GM23248 (cell line): Measurements from ENCODE around the gene ARHGAP10. TPM values are rescaled to one million over a fixed set of nuclear protein-coding genes. Genes with fewer than 3 reads are reported as not detected.

Source experiments
- DNase-seq: peaks from one replicate; pipeline ENCODE4 v3.0.0-alpha.2; 2015
- H2AFZ ChIP-seq: fragments of 200-600 bp; sonication (generic); 2 replicates; pipeline ENCODE4 v1.6.1; 2016; ENCODE audit warnings: antibody characterized with exemption
- H3F3A ChIP-seq: fragments of 200-600 bp; sonication (generic); 2 replicates; pipeline ENCODE4 v1.6.1; 2016; ENCODE audit warnings: mild to moderate bottlenecking, antibody characterized with exemption, mixed run types; ENCODE audit not compliant: insufficient read depth
- H3K27ac ChIP-seq: fragments of 200-600 bp; sonication (generic); 2 replicates; pipeline ENCODE4 v1.5.1; 2016; ENCODE audit warnings: mild to moderate bottlenecking
- H3K27me3 ChIP-seq: fragments of 200-600 bp; sonication (generic); replicated peaks from 2 replicates; pipeline ENCODE4 v1.6.1; 2016; ENCODE audit warnings: mild to moderate bottlenecking; ENCODE audit not compliant: insufficient read depth
- H3K36me3 ChIP-seq: fragments of 200-600 bp; sonication (generic); 2 replicates; pipeline ENCODE4 v1.6.1; 2016; ENCODE audit warnings: low read depth, mild to moderate bottlenecking
- H3K4me1 ChIP-seq: fragments of 200-600 bp; sonication (generic); 2 replicates; pipeline ENCODE4 v1.6.1; 2016; ENCODE audit warnings: mild to moderate bottlenecking; ENCODE audit not compliant: insufficient read depth
- H3K4me2 ChIP-seq: fragments of 200-600 bp; sonication (generic); one replicate; pipeline ENCODE4 v1.6.1; 2016; ENCODE audit warnings: mild to moderate bottlenecking; ENCODE audit not compliant: unreplicated experiment
- H3K4me3 ChIP-seq: fragments of 200-600 bp; sonication (generic); 2 replicates; pipeline ENCODE4 v1.5.1; 2016; ENCODE audit warnings: mild to moderate bottlenecking
- H3K79me2 ChIP-seq: fragments of 200-600 bp; sonication (generic); 2 replicates; pipeline ENCODE4 v1.6.1; 2016; ENCODE audit warnings: mild to moderate bottlenecking; ENCODE audit not compliant: insufficient read depth
- H3K9ac ChIP-seq: fragments of 200-600 bp; sonication (generic); 2 replicates; pipeline ENCODE4 v1.6.1; 2016; ENCODE audit warnings: mild to moderate bottlenecking
- H3K9me2 ChIP-seq: fragments of 200-600 bp; sonication (generic); 2 replicates; pipeline ENCODE4 v1.6.1; 2016; ENCODE audit warnings: mixed run types, mild to moderate bottlenecking, moderate library complexity; ENCODE audit not compliant: insufficient read depth
- H3K9me3 ChIP-seq: fragments of 200-600 bp; sonication (generic); one replicate; pipeline ENCODE4 v1.6.1; 2017; ENCODE audit warnings: low read depth
- H4K20me1 ChIP-seq: fragments of 200-600 bp; sonication (generic); 2 replicates; pipeline ENCODE4 v1.6.0; 2016; ENCODE audit not compliant: insufficient read depth
- EZH2 ChIP-seq: fragments of 200-600 bp; sonication (generic); IDR thresholded peaks from 2 replicates; pipeline ENCODE4 v1.6.1; 2018; ENCODE audit warnings: antibody characterized with exemption, mild to moderate bottlenecking; ENCODE audit not compliant: insufficient read depth, poor library complexity, severe bottlenecking
- EZH2phosphoT487 ChIP-seq: fragments of 200-600 bp; sonication (generic); IDR thresholded peaks from 2 replicates; pipeline ENCODE4 v1.6.1; 2018; ENCODE audit warnings: antibody characterized with exemption, moderate library complexity, mild to moderate bottlenecking, low read depth; ENCODE audit not compliant: insufficient read depth
- WGBS, 2 experiments: methylation state at CpG; one replicate each; pipeline ENCODE4 v1.1.6; 2015 to 2017; ENCODE audit warnings: low lambda C conversion rate in 2 of 2, low coverage in 1 of 2; ENCODE audit errors: missing lambda C conversion rate in 2 of 2; 5-methylcytosine and 5-hydroxymethylcytosine counted together
- in situ Hi-C: fragments of 300-500 bp; cut with MboI; formaldehyde crosslinking; loops from 2 replicates; pipeline ENCODE4 v1.15.0; 2020
- polyA plus RNA-seq: library from polyadenylated mRNA; unstranded; fragments of >200 nt; fragmentation: Nextera tagmentation; extraction: Ambion mirVana; gene quantifications from 2 replicates; pipeline ENCODE4 v1.2.1, GENCODE V29; 2016
- total RNA-seq: library from RNA; depleted of rRNA; stranded (reverse); fragments of >200 nt; shearing (Covaris generic); gene quantifications from 2 replicates; pipeline ENCODE4 v1.2.3, GENCODE V29; 2014

ARHGAP10 gene
- total and polyA plus RNA-seq, 2 experiments from 2014 or later = 19.5 to 24.8 TPM

DNA sequence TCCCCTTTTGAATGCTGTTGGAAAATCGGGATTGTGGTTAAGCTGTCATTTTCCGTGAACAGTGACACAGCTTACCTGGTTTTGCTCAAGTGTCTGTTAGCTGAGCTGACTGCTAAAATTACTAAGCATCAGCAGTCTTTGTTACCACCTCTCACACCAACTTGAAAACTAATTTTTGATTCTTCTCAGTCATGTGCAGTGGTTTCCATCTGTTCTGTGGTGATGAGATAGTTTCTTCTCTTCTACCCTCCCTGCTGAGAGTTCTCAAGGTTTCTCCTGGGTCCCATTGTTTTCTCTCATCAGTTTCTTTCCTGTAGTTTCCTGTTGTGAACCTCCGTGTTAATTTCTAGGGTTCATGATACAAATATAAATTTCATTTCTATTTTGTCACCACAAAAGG, 225.6 kb downstream of the ARHGAP10 start:
- H3K4me2 ChIP-seq = no peak overlapping the region
- H3K9ac ChIP-seq = no peak overlapping the region
- DNase-seq = no peak
- H3K9me2 ChIP-seq = no peaks in the 10 kb centered on the region
- H3K27ac ChIP-seq = no peak overlapping the region
- peaks cover 24% of the 10 kb centered on the region; the same call in 1 of the 2 replicates for H3K36me3 ChIP-seq
- no peaks in the 10 kb centered on the region for H3K9me3 ChIP-seq
- H2AFZ ChIP-seq = no peak overlapping the region
- H3K4me3 ChIP-seq = no peak overlapping the region
- 96 to 99% methylated on average over 3 of the region's 3 CpGs for WGBS, 2 experiments
- no peaks in the 10 kb centered on the region for H3F3A ChIP-seq
- no peaks in the 10 kb centered on the region for H3K4me1 ChIP-seq
- no peaks in the 10 kb centered on the region for H4K20me1 ChIP-seq
- no peaks in the 10 kb centered on the region for H3K79me2 ChIP-seq
- TF ChIP-seq EZH2 (no peak), EZH2phosphoT487 (no peak)
- in situ Hi-C loops = no loop called here
- no peaks in the 10 kb centered on the region for H3K27me3 ChIP-seq

DNA sequence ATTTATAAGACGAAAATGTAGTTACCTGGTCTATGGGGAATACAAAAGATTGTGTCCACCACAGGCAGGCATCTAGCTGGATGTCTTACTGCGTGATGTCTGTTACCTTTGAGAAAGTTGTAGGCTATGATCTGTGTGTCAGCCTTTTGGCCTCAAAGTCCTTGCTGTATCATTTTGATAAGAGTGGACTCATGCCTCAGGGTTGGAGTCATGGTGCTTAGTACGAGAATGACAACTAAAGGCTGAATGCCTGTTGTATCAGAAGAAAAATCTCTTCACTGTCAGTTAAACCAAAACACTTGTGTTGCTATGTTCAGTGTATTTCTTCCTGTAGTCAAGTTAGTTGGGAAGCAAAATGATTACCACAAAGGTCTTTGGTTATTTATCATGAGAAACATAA, 226.2 kb downstream of the ARHGAP10 start:
- no peak overlapping the region for H3K4me3 ChIP-seq
- 88 to 93% methylated on average over 3 of the region's 3 CpGs for whole genome bisulfite sequencing, 2 experiments
- no peak overlapping the region for H2AFZ ChIP-seq
- H3K9me3 ChIP-seq = no peaks in the 10 kb centered on the region
- no peaks in the 10 kb centered on the region for H3K27me3 ChIP-seq
- H3K9ac ChIP-seq = no peak overlapping the region
- no peaks in the 10 kb centered on the region for H3K79me2 ChIP-seq
- H3K36me3 ChIP-seq = peaks cover 21% of the 10 kb centered on the region; the same call in 1 of the 2 replicates
- no peaks in the 10 kb centered on the region for H3K9me2 ChIP-seq
- DNase-seq = no peak
- H3K4me2 ChIP-seq = no peak overlapping the region
- H3K4me1 ChIP-seq = no peaks in the 10 kb centered on the region
- no peak overlapping the region for H3K27ac ChIP-seq
- H3F3A ChIP-seq = no peaks in the 10 kb centered on the region
- no peak for TF ChIP-seq EZH2
- TF ChIP-seq EZH2phosphoT487 = no peak
- in situ Hi-C loops = no loop called here
- H4K20me1 ChIP-seq = no peaks in the 10 kb centered on the region

DNA sequence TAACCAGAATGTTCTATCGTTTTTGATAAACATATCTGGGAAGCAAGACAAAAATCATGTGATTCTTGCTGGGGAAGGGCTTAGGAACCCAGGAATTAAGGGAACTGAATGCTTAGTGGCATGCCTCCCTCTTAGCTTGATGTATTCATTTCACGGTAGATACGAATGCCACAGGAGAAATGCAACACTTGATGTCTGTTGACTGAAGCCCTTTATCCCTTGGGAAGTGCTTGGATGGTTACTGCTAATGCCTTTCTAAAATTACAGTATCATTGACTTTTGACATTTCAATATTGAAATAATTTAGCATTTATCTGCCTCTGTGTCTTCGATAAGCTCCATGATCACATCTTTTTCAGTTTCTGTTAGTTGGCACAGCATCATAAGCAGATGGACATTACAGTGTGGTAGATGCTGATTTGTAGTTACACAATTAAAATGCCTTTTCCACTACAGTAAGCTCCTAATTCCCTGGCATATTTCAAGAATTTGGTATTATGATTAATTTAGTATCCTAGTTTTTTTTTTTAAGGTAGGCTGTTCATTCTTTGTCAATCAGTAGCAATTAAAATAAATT, 226.7 kb downstream of the ARHGAP10 start:
- no peak overlapping the region for H3K9ac ChIP-seq
- no peak overlapping the region for H3K4me2 ChIP-seq
- DNase-seq = no peak
- no peaks in the 10 kb centered on the region for H4K20me1 ChIP-seq
- in situ Hi-C loops = no loop called here
- no peaks in the 10 kb centered on the region for H3K79me2 ChIP-seq
- no peak overlapping the region for H3K4me3 ChIP-seq
- H3F3A ChIP-seq = no peaks in the 10 kb centered on the region
- no peaks in the 10 kb centered on the region for H3K27me3 ChIP-seq
- WGBS, 2 experiments = 26 to 32% methylated on average over 4 of the region's 4 CpGs
- no peaks in the 10 kb centered on the region for H3K9me2 ChIP-seq
- TF ChIP-seq EZH2phosphoT487 (no peak), EZH2 (no peak)
- no peak overlapping the region for H3K27ac ChIP-seq
- peaks cover 21% of the 10 kb centered on the region; the same call in 1 of the 2 replicates for H3K36me3 ChIP-seq
- H2AFZ ChIP-seq = no peak overlapping the region
- no peaks in the 10 kb centered on the region for H3K9me3 ChIP-seq
- no peaks in the 10 kb centered on the region for H3K4me1 ChIP-seq

DNA sequence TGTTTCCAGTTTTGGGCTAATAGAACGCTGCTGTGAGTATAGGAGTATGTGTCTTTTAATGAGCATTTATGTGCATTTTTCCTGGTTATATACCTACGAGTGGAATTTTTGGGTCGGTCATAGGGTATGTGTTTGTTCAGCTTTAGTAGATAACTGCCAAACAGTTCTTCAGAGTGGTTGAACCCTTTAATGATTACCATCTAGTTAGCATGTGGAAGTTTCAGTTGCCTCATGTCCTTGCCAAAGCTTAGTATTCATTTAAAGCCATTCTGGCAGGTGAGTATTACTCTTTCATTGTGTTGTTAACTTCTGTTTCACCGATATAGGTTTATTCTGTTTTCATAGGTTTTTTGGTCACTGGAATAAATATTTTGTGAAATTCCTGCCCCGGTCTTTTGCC, 229.1 kb downstream of the ARHGAP10 start:
- in situ Hi-C loops = no loop called here
- no peaks in the 10 kb centered on the region for H3K79me2 ChIP-seq
- no peak overlapping the region for H3K4me2 ChIP-seq
- H3K4me1 ChIP-seq = no peaks in the 10 kb centered on the region
- DNase-seq = no peak
- 96 to 97% methylated on average over 5 of the region's 5 CpGs for WGBS, 2 experiments
- H3K27ac ChIP-seq = no peak overlapping the region
- no peak overlapping the region for H3K4me3 ChIP-seq
- no peaks in the 10 kb centered on the region for H4K20me1 ChIP-seq
- no peaks in the 10 kb centered on the region for H3K9me2 ChIP-seq
- H2AFZ ChIP-seq = no peak overlapping the region
- no peak for TF ChIP-seq EZH2phosphoT487
- no peak for TF ChIP-seq EZH2
- no peaks in the 10 kb centered on the region for H3K27me3 ChIP-seq
- peaks cover 23% of the 10 kb centered on the region; the same call in 1 of the 2 replicates for H3K36me3 ChIP-seq
- H3K9me3 ChIP-seq = no peaks in the 10 kb centered on the region
- H3F3A ChIP-seq = no peaks in the 10 kb centered on the region
- no peak overlapping the region for H3K9ac ChIP-seq

DNA sequence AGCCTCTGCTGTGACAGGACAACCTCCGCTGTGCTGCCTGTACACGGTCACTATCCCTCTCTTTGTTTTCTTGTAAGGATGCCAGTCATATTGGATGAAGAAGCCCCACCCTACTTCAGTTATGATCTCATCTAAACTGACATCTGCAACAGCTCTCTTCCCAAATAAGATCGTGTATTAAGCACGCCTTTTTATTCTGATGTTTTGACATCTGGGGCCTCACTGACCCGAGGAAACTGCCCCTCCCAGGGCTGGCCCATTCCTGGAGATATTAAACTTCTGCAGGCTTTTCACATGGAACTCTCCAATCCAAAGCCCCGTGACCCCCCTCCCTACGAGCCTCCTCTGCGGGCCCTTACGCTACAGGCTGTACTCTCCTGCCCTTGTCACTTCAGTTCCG, 232.0 kb downstream of the ARHGAP10 start:
- no peak overlapping the region for H2AFZ ChIP-seq
- H3K27ac ChIP-seq = no peak overlapping the region
- no peaks in the 10 kb centered on the region for H3F3A ChIP-seq
- H3K4me2 ChIP-seq = no peak overlapping the region
- H3K4me1 ChIP-seq = no peaks in the 10 kb centered on the region
- WGBS, 2 experiments = 41 to 47% methylated on average over 10 of the region's 10 CpGs
- in situ Hi-C loops = no loop called here
- 0 out of 2 replicates have a peak, but pooled peaks cover 2% of the 10 kb centered on the region for H3K79me2 ChIP-seq
- H4K20me1 ChIP-seq = no peaks in the 10 kb centered on the region
- no peak overlapping the region for H3K9ac ChIP-seq
- TF ChIP-seq EZH2phosphoT487 = no peak
- TF ChIP-seq EZH2 = no peak
- H3K9me3 ChIP-seq = no peaks in the 10 kb centered on the region
- no peak overlapping the region for H3K4me3 ChIP-seq
- peak; percentile 19 for DNase-seq
- H3K9me2 ChIP-seq = no peaks in the 10 kb centered on the region
- H3K36me3 ChIP-seq = peaks cover 28% of the 10 kb centered on the region; the same call in 1 of the 2 replicates
- H3K27me3 ChIP-seq = no peaks in the 10 kb centered on the region
